Stimulated activated naive CD8-positive, alpha-beta T cell treated with anti-CD3 and anti-CD28 coated beads, Interleukin-15, Interleukin-2, amounts not matched to agents 100 ng/mL and 50 ng/mL, for 24 hours (primary cell): ENCODE results near the gene ATP8A2.
"Not testable (repeated sequence)": the region's sequence is repeated elsewhere in the genome, so short reads cannot be mapped to it uniquely, and the experiment has no call there.

Experiments used
- H3K27ac Mint-ChIP-seq: one replicate; pipeline ENCODE4 v1.8.0; 2021; ENCODE audit warnings: mild to moderate bottlenecking, mixed read lengths
- H3K27me3 Mint-ChIP-seq: one replicate; pipeline ENCODE4 v1.8.0; 2021; ENCODE audit warnings: mixed read lengths
- H3K36me3 Mint-ChIP-seq: one replicate; pipeline ENCODE4 v1.8.0; 2021; ENCODE audit warnings: low read depth, mixed read lengths
- H3K4me1 Mint-ChIP-seq: one replicate; pipeline ENCODE4 v1.8.0; 2021; ENCODE audit warnings: low read depth, mixed read lengths
- H3K4me3 Mint-ChIP-seq: one replicate; pipeline ENCODE4 v1.8.0; 2021; ENCODE audit warnings: mild to moderate bottlenecking, mixed read lengths
- H3K9me3 Mint-ChIP-seq: one replicate; pipeline ENCODE4 v1.8.0; 2021; ENCODE audit warnings: mixed read lengths

ATP8A2 gene

GRCh38 chr13:25761041-25761440, 389.3 kb downstream of the ATP8A2 start:
- peaks cover 10% of the 10 kb centered on the region for H3K27me3 Mint-ChIP-seq
- H3K36me3 Mint-ChIP-seq: no peaks in the 10 kb centered on the region
- H3K27ac Mint-ChIP-seq: no peak overlapping the region
- peaks cover 16% of the 10 kb centered on the region for H3K4me1 Mint-ChIP-seq
- H3K9me3 Mint-ChIP-seq: no peaks in the 10 kb centered on the region
- H3K4me3 Mint-ChIP-seq: no peak overlapping the region

DNA sequence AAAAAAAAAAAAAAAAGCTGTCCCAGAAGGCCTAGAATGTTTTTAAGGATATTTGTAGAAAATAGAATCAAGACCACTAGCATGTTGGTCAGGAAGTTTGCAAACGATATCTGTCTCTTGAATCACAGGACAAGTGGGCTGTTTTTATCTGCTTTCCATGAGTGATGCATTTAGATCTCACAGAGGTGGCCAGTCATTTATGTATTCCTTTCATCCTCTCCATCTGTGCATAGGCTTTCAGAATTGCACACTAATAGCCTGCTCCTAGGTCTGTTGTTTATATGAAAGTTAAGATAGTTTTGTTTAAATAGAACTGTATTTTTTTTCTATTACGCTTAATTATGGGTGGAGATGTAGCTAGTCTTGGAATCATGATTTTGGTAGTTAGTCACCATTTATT, 390.5 kb downstream of the ATP8A2 start:
- H3K27ac Mint-ChIP-seq: peak overlapping the region; percentile 38
- no peaks in the 10 kb centered on the region for H3K36me3 Mint-ChIP-seq
- no peaks in the 10 kb centered on the region for H3K9me3 Mint-ChIP-seq
- no peak overlapping the region for H3K4me3 Mint-ChIP-seq
- peaks cover 5% of the 10 kb centered on the region for H3K27me3 Mint-ChIP-seq
- peaks cover 16% of the 10 kb centered on the region for H3K4me1 Mint-ChIP-seq

GRCh38 chr13:25762795-25763377, 391.1 kb downstream of the ATP8A2 start:
- no peaks in the 10 kb centered on the region for H3K36me3 Mint-ChIP-seq
- peaks cover 3% of the 10 kb centered on the region for H3K27me3 Mint-ChIP-seq
- H3K27ac Mint-ChIP-seq: peak overlapping the region; percentile 50
- peaks cover 16% of the 10 kb centered on the region for H3K4me1 Mint-ChIP-seq
- H3K4me3 Mint-ChIP-seq: no peak overlapping the region
- no peaks in the 10 kb centered on the region for H3K9me3 Mint-ChIP-seq

GRCh38 chr13:25764378-25764777, 392.6 kb downstream of the ATP8A2 start:
- Mint-ChIP-seq H3K4me3 (no peak overlapping the region), H3K27ac (no peak overlapping the region), H3K36me3 (no peaks in the 10 kb centered on the region), H3K27me3 (peaks cover under 1% of the 10 kb centered on the region), H3K4me1 (peaks cover 16% of the 10 kb centered on the region), H3K9me3 (no peaks in the 10 kb centered on the region)

GRCh38 chr13:25765266-25765665, 393.5 kb downstream of the ATP8A2 start:
- H3K9me3 Mint-ChIP-seq: no peaks in the 10 kb centered on the region
- no peak overlapping the region for H3K4me3 Mint-ChIP-seq
- H3K27ac Mint-ChIP-seq: no peak overlapping the region
- peaks cover 16% of the 10 kb centered on the region for H3K4me1 Mint-ChIP-seq
- H3K27me3 Mint-ChIP-seq: no peaks in the 10 kb centered on the region
- H3K36me3 Mint-ChIP-seq: no peaks in the 10 kb centered on the region

DNA sequence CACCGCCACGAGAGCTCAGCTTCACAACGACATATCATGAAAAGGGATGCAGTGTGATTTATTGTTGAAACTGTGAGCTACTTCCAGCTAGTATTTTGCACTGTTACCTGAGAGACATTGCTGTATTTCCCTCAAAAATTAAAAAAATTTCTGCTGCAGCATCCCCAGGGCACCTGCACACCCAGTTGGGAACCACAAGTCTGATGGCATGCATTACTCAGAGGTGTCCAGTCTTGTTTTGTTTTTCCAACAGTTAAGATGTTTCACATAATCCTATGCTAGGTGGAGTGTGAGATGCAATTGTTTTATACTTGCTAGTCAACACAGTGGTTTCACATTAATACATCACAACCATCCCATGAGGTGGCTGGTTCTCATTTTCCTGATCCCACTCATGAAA, 394.8 kb downstream of the ATP8A2 start:
- Mint-ChIP-seq H3K4me3 (no peak overlapping the region), H3K27me3 (no peaks in the 10 kb centered on the region), H3K9me3 (no peaks in the 10 kb centered on the region), H3K27ac (no peak overlapping the region), H3K4me1 (peaks cover 24% of the 10 kb centered on the region), H3K36me3 (no peaks in the 10 kb centered on the region)

DNA sequence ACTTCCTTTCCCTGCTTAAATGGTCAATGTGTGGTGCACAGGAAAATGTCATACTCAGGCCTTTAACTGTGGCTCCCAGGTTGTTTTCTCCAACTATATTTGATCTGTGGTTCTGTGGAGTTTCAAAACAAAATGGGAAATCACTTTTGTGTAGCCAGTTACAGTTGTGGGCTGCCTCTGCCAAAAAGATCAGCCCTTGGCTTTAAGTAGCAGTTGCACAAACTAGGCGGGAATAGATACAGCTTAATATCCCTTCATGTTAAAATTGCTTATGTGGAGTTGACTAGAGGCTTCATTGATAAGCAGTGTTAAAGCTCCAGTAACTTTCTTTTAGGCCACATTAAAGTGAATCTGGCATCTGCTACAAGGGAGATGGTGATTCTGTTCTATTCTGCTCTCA, 395.2 kb downstream of the ATP8A2 start:
- H3K27me3 Mint-ChIP-seq: no peaks in the 10 kb centered on the region
- H3K27ac Mint-ChIP-seq: no peak overlapping the region
- H3K36me3 Mint-ChIP-seq: no peaks in the 10 kb centered on the region
- H3K4me1 Mint-ChIP-seq: peaks cover 26% of the 10 kb centered on the region
- no peaks in the 10 kb centered on the region for H3K9me3 Mint-ChIP-seq
- no peak overlapping the region for H3K4me3 Mint-ChIP-seq

DNA sequence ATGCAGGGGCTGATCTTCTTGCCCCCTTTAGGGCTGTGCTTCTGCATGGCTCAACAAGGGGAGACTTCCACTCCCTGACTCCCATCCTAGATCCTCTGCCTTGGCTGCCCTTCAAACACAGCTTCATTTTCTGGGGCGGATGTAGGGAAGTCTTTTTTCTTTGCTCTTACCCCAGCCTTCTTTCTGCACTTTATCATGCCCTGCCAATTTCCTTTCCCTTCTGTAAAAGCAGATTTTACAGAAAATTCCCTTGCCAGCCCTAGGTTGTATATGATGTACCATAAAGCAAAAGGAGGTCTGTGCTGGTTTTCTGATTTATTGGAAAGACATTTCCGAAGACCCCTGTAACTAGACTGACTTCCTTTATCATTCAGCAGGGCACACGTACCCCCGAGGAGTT, 396.6 kb downstream of the ATP8A2 start:
- Mint-ChIP-seq H3K4me1 (peaks cover 14% of the 10 kb centered on the region), H3K27ac (no peak overlapping the region), H3K9me3 (no peaks in the 10 kb centered on the region), H3K4me3 (no peak overlapping the region), H3K36me3 (no peaks in the 10 kb centered on the region), H3K27me3 (no peaks in the 10 kb centered on the region)

DNA sequence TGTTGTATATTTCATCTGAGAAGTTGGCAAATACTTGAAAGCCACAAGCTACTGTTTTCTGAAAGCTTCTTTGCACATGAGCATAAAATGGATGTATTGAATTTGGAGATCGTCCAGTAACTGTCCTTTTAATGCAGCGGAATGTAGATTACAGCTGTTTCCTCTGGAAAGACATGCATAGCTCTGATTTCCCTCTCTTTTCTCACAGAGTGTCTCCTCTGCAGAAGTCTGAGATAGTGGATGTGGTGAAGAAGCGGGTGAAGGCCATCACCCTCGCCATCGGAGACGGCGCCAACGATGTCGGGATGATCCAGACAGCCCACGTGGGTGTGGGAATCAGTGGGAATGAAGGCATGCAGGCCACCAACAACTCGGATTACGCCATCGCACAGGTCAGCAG, 397.1 kb downstream of the ATP8A2 start:
- H3K27me3 Mint-ChIP-seq: no peaks in the 10 kb centered on the region
- H3K9me3 Mint-ChIP-seq: no peaks in the 10 kb centered on the region
- no peaks in the 10 kb centered on the region for H3K36me3 Mint-ChIP-seq
- no peak overlapping the region for H3K27ac Mint-ChIP-seq
- no peak overlapping the region for H3K4me3 Mint-ChIP-seq
- peaks cover 11% of the 10 kb centered on the region for H3K4me1 Mint-ChIP-seq

- Mint-ChIP-seq H3K4me3 (no peak overlapping the region), H3K27me3 (no peaks in the 10 kb centered on the region), H3K9me3 (no peaks in the 10 kb centered on the region), H3K4me1 (peaks cover 16% of the 10 kb centered on the region), H3K36me3 (no peaks in the 10 kb centered on the region), H3K27ac (no peak overlapping the region)
Observed at GRCh38 chr13:25770601-25771000, 398.8 kb downstream of the ATP8A2 start.

- Mint-ChIP-seq H3K27ac (no peak overlapping the region), H3K27me3 (no peaks in the 10 kb centered on the region), H3K36me3 (no peaks in the 10 kb centered on the region)
Observed at GRCh38 chr13:25771202-25771601, 399.4 kb downstream of the ATP8A2 start.

GRCh38 chr13:25771641-25772478, 400.1 kb downstream of the ATP8A2 start:
- no peak overlapping the region for H3K27ac Mint-ChIP-seq
- H3K27me3 Mint-ChIP-seq: no peaks in the 10 kb centered on the region
- H3K9me3 Mint-ChIP-seq: no peaks in the 10 kb centered on the region
- H3K4me1 Mint-ChIP-seq: peaks cover 16% of the 10 kb centered on the region
- H3K4me3 Mint-ChIP-seq: no peak overlapping the region
- no peaks in the 10 kb centered on the region for H3K36me3 Mint-ChIP-seq

More at GRCh38 chr13:25771202-25771601, 399.4 kb downstream of the ATP8A2 start:
- Mint-ChIP-seq H3K9me3 (no peaks in the 10 kb centered on the region), H3K4me3 (no peak overlapping the region), H3K4me1 (peaks cover 16% of the 10 kb centered on the region)

- not testable (repeated sequence) for H3K27ac Mint-ChIP-seq, H3K36me3 Mint-ChIP-seq, H3K9me3 Mint-ChIP-seq, H3K27me3 Mint-ChIP-seq, H3K4me3 Mint-ChIP-seq
- H3K4me1 Mint-ChIP-seq: peaks cover 16% of the 10 kb centered on the region
Observed at GRCh38 chr13:25772534-25772933, 400.8 kb downstream of the ATP8A2 start.

- not testable (repeated sequence) for H3K27ac Mint-ChIP-seq, H3K9me3 Mint-ChIP-seq, H3K4me3 Mint-ChIP-seq, H3K27me3 Mint-ChIP-seq, H3K36me3 Mint-ChIP-seq
- H3K4me1 Mint-ChIP-seq: peaks cover 16% of the 10 kb centered on the region
Observed at GRCh38 chr13:25774056-25774455, 402.3 kb downstream of the ATP8A2 start.

GRCh38 chr13:25775275-25775674, 403.5 kb downstream of the ATP8A2 start:
- Mint-ChIP-seq H3K27me3 (no peaks in the 10 kb centered on the region), H3K9me3 (no peaks in the 10 kb centered on the region), H3K4me3 (no peak overlapping the region), H3K36me3 (no peaks in the 10 kb centered on the region), H3K4me1 (peaks cover 16% of the 10 kb centered on the region), H3K27ac (no peak overlapping the region)

GRCh38 chr13:25775986-25776385, 404.2 kb downstream of the ATP8A2 start:
- Mint-ChIP-seq H3K4me3 (no peak overlapping the region), H3K4me1 (peaks cover 14% of the 10 kb centered on the region), H3K9me3 (no peaks in the 10 kb centered on the region), H3K27me3 (no peaks in the 10 kb centered on the region), H3K27ac (no peak overlapping the region), H3K36me3 (no peaks in the 10 kb centered on the region)
